Embryonic facial prominence (tissue), 1 donor: ENCODE measurements around the gene STK36.

Source experiments
- DNase-seq: peaks from one replicate; pipeline ENCODE4 v3.0.0-alpha.2; 2016; ENCODE audit errors: extremely low spot score

STK36 gene, protein sequence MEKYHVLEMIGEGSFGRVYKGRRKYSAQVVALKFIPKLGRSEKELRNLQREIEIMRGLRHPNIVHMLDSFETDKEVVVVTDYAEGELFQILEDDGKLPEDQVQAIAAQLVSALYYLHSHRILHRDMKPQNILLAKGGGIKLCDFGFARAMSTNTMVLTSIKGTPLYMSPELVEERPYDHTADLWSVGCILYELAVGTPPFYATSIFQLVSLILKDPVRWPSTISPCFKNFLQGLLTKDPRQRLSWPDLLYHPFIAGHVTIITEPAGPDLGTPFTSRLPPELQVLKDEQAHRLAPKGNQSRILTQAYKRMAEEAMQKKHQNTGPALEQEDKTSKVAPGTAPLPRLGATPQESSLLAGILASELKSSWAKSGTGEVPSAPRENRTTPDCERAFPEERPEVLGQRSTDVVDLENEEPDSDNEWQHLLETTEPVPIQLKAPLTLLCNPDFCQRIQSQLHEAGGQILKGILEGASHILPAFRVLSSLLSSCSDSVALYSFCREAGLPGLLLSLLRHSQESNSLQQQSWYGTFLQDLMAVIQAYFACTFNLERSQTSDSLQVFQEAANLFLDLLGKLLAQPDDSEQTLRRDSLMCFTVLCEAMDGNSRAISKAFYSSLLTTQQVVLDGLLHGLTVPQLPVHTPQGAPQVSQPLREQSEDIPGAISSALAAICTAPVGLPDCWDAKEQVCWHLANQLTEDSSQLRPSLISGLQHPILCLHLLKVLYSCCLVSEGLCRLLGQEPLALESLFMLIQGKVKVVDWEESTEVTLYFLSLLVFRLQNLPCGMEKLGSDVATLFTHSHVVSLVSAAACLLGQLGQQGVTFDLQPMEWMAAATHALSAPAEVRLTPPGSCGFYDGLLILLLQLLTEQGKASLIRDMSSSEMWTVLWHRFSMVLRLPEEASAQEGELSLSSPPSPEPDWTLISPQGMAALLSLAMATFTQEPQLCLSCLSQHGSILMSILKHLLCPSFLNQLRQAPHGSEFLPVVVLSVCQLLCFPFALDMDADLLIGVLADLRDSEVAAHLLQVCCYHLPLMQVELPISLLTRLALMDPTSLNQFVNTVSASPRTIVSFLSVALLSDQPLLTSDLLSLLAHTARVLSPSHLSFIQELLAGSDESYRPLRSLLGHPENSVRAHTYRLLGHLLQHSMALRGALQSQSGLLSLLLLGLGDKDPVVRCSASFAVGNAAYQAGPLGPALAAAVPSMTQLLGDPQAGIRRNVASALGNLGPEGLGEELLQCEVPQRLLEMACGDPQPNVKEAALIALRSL (N-terminal part only)

DNA sequence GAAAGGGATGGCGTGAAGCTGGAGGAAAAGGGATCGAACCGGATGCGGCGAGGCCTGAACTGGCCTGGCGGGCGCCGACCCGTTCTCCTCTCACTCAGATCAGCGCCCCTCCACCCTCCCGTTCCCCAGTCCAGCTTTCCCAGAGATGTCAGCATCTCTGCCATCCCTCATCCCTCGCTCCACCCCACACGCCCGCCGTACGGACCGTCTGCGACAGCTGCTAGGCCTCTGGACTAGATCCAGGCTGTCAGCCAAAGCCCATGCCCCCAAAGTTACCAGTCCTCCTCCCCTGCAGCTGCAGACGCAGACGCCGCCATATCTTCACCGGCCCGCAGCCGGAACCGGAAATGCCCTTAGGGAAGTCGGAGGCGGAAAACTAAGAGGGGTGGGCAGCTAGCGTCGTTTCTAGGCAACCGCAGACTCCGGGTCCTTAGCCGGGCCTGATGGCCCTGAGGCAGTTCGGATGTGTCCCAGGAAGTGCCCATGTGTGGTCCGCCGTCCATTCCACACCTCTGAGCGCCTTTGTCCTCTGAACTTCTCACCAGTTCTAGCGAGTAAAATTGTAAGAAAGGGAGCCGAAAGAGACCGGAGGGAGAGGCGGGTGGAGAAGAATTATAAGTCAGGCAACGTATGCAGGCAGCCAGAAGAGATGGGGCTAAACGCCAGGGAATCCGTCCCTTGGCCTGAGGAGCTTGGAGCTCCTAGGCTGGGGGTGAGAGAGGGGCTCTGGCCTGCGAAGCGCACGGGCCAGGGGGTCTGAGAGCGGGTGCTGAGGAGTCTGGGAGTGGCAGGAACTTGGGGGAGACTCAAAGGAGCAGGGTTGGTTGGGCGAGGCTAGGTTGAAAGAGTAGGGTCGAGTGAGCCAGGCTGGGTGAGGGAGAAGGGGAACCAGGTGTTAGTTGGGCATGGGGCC, at the start of gene STK36, which contains the start of gene RNF25:
Gene STK36, plus strand, starts transcription at position 433 of the 913 bp plus-strand sequence. CDS start 744 bp downstream, outside the sequence.
Gene RNF25, minus strand, starts transcription at position 349 of the 913 bp plus-strand sequence. Its CDS starts 32 bp downstream, at position 317.
- peak; percentile 91 for DNase-seq

DNA sequence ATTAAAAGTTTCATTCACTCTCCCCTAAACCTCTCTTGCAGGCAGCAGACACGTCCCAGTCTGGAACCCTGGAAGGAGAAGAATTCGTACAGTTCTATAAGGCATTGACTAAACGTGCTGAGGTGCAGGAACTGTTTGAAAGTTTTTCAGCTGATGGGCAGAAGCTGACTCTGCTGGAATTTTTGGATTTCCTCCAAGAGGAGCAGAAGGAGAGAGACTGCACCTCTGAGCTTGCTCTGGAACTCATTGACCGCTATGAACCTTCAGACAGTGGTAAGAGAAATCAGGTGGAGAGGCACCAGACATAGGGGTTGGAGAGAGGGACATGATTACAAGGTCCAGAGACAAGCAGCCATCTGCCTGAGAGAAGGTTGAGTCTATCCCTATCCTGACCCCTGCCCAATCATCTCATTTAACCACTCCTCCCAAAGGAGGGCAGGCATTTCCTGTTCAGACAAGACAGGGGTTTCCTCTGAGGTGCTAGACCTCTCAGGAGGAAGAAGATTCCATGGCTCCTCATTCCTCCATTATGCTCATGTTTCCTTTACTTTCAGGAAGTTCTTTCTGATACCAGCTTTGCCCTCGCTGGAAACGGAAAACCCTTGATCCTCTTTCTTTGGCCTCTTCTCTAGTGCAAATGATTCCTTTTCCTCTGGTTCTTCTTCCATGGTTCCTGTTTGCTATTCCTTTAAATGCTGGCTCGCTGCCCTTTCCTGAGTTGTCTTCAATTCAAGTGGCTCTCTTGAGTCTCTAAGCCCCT, 49.1 kb upstream of the STK36 start:
- DNase-seq = no peak

DNA sequence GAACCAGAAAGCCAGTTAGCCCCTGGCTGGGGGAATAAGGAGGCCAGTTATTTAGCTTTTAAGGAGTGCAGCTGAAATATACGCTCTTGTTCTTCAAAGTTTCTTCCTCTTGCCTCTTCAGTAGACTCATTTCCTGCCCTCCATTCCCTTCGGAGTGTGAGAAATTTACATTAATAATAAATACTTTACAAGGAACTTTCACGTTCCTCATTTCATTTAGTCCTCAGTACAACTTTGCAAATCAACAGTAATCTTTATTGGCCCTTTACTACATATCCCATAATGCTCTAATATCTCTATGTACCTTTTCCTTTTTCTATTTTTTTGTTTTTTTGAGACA, 48.5 kb upstream of the STK36 start:
- no peak for DNase-seq

DNA sequence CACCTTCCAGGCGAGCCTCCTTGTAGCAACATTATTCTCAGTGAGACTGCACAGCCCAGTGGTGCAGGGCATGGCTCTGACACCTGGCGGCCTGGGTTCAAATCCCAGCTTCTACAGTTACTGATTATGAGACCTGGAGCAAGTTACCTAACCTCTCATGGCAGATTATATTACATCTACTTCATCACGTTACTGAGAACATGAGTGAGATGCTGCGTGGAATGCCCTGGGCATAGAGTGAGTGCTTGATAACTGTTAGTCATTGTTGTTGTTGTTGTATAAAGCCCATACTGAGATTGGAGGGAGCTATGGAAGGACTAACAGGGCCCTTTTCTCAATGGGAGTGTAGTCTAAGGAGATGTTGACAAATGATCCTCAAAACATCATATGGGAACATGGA, 45.5 kb upstream of the STK36 start:
- no peak for DNase-seq

GRCh38 chr2:218627939-218628338, 43.9 kb upstream of the STK36 start:
- no peak for DNase-seq

- DNase-seq = no peak
Measured at GRCh38 chr2:218631837-218632236, 40.0 kb upstream of the STK36 start.

DNA sequence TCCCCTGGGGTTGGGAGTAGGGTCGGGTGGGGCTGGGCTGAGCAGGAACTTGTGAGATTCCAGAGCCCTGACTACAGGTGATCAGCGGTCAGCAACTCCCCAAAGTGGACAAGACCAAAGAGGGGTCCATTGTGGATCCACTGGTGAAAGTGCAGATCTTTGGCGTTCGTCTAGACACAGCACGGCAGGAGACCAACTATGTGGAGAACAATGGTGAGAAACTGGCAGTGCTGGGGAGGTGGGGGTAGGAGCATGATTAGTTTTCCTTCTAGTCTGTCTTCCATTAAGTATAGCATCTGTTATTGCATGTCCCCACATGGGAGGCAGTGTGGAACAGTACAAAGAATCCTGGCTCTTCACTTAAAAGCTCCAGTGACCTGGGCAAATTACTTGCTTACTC, 36.2 kb upstream of the STK36 start:
- no peak for DNase-seq

- DNase-seq = no peak
Measured at GRCh38 chr2:218638372-218638771, 33.5 kb upstream of the STK36 start.

DNA sequence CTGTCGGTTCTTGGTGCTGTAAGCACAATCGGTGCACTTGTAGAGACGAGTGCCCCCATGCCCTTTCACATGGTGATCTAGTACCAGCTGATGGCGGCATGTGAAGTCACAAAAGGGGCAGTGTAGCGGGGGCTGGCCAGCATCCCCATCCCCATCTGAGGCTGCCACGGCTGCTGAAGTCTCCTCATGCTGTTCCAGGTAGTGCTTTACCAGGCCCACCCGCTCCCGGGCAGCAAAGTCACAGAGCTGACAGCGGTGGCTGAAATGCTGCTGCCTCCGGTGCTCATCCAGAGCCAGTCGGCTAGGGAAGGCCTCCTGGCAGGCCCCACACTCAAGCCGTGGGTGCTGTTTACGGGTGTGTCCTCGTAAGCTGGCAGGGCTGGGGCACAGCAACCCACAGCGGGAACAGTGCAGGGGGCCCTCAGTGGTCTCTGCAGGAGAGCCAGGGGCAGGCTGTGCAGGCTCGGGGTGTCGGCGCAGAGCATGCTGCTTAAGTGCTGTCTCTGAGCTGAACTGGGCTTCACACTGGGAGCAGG, 29.7 kb upstream of the STK36 start:
- no peak for DNase-seq

- no peak for DNase-seq
Measured at GRCh38 chr2:218642786-218643185, 29.1 kb upstream of the STK36 start.

- DNase-seq = no peak
Measured at GRCh38 chr2:218643751-218644310, 28.1 kb upstream of the STK36 start.

- no peak for DNase-seq
Measured at GRCh38 chr2:218644721-218645120, 27.2 kb upstream of the STK36 start.

GRCh38 chr2:218645126-218645525, 26.8 kb upstream of the STK36 start:
- DNase-seq = no peak

GRCh38 chr2:218648088-218648786, 23.6 kb upstream of the STK36 start:
- DNase-seq = no peak

GRCh38 chr2:218648787-218649100, 23.1 kb upstream of the STK36 start:
- no peak for DNase-seq

DNA sequence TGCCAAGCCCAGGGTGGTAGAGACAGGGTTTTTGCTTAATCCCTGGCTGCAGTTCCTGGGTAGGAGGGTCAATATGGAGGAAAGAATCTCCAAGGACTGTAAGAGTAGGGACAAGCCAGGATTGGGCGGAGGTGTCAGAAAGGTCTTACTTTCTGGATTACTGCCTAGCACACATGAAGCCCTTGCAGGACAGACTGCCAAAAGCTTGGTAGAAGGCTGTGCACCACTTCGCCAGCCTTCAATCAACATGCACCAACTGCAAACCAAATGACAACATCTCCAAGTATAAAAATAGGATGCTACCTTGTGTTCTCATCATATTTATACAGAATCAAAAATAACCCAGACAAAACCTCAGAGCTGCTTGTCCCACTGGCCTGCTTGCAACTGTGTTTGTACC, 16.1 kb upstream of the STK36 start:
- DNase-seq = no peak

DNA sequence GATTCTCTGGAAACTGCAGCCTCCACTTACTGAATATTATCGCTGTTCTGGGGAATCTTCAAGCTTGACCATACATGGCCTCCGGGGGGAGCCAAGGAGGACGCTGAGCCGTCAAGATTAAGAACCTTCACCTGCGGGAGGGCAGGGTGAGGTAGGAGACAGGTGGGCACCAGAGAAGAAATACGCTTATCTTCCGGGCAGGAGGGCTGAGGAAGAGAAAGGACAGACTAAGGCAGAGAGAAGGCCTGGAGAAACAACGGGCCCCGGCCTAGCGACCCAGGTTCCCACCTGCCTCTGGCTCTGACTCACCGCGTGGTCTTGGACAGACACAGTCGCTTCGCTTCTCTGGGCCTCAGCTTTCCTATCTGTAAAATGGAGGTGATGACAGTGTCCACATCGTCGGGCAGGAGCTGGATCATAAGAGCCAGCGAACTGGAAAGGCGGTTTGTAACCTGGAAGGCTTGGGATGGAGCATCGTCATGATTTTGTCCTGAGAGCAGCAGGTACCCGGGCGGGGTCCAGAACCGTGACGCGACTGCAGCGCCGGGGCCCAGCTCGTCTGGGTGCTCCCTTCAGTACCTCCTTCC, 13.1 kb upstream of the STK36 start:
- DNase-seq = no peak

GRCh38 chr2:218659258-218659987, 12.5 kb upstream of the STK36 start, which contains the start of the genes BCS1L and ZNF142:
TSS of gene BCS1L (plus strand) at chr2:218659683. CDS start at chr2:218660988, 1,305 bp downstream.
TSS of gene ZNF142 (minus strand) at chr2:218659623. CDS start at chr2:218656429, 3,194 bp downstream.
- peak; percentile 74 for DNase-seq
